Measurements from ENCODE around the gene FKBP2. TPM values are rescaled to one million over a fixed set of nuclear protein-coding genes. Genes with fewer than 3 reads are reported as not detected.

Gene FKBP2
- total RNA-seq, 1 experiment from 2014 or later = 87.4 TPM

- Mint-ChIP-seq H3K27me3 (ENCODE audit: unreplicated experiment) (no peaks in the 10 kb centered on the region), H3K9me3 (ENCODE audit: low read depth, unreplicated experiment) (no peaks in the 10 kb centered on the region), H3K4me1 (ENCODE audit: low read depth, unreplicated experiment) (peaks cover 18% of the 10 kb centered on the region), H3K27ac (ENCODE audit: unreplicated experiment) (peak overlapping the region; percentile 97), H3K36me3 (ENCODE audit: insufficient read depth, unreplicated experiment) (peaks cover 59% of the 10 kb centered on the region), H3K4me3 (ENCODE audit: low read depth, unreplicated experiment) (peak overlapping the region; percentile 94)
- TSS peak; percentile 41 for BruUV-seq (replicated peaks)
- CTCF ChIA-PET = interaction anchor here (0.6 to 2.6 kb wide), 8 partner anchors 18 to 1064 kb away, joined by 3 to 17 read pairs (median 4); partner anchors contain the start of genes DPF2, ESRRA, FKBP2 and PLCB3
- intact Hi-C loops (cut with micrococcal nuclease; ENCODE audit: unreplicated experiment) = loop anchor here (2.0 kb wide), 1 partner anchor 35 kb away; the partner anchor contains the start of gene ESRRA
- peak; percentile 97 for DNase-seq
- TF ChIP-seq CTCF (IDR thresholded peaks at IDR 0.05; ENCODE audit: unreplicated experiment) = no peak
These were observed 28.8 kb downstream of the FKBP2 start for GRCh38 chr11:64269540-64270220.

GRCh38 chr11:64275031-64275800 is 34.3 kb downstream of the FKBP2 start:
- Mint-ChIP-seq H3K36me3 (ENCODE audit: insufficient read depth, unreplicated experiment) (peaks cover 28% of the 10 kb centered on the region), H3K27me3 (ENCODE audit: unreplicated experiment) (no peaks in the 10 kb centered on the region), H3K9me3 (ENCODE audit: low read depth, unreplicated experiment) (no peaks in the 10 kb centered on the region), H3K4me3 (ENCODE audit: low read depth, unreplicated experiment) (no peak overlapping the region), H3K4me1 (ENCODE audit: low read depth, unreplicated experiment) (no peaks in the 10 kb centered on the region), H3K27ac (ENCODE audit: unreplicated experiment) (no peak overlapping the region)
- intact Hi-C loops (cut with micrococcal nuclease; ENCODE audit: unreplicated experiment) = no loop called here
- CTCF ChIA-PET = interaction anchor here (0.7 kb wide), 2 partner anchors 183 to 1123 kb away, joined by 10 to 12 read pairs; no protein-coding TSS in a partner anchor
- BruUV-seq (replicated peaks) = no TSS peak
- DNase-seq = no peak
- TF ChIP-seq CTCF (IDR thresholded peaks at IDR 0.05; ENCODE audit: unreplicated experiment) = no peak

- no peaks in the 10 kb centered on the region for H3K4me1 Mint-ChIP-seq (ENCODE audit: low read depth, unreplicated experiment)
- no peak overlapping the region for H3K27ac Mint-ChIP-seq (ENCODE audit: unreplicated experiment)
- DNase-seq = no peak
- no TSS peak for BruUV-seq (replicated peaks)
- H3K4me3 Mint-ChIP-seq (ENCODE audit: low read depth, unreplicated experiment) = no peak overlapping the region
- CTCF ChIA-PET = no interaction called here
- intact Hi-C loops (cut with micrococcal nuclease; ENCODE audit: unreplicated experiment) = no loop called here
- no peaks in the 10 kb centered on the region for H3K27me3 Mint-ChIP-seq (ENCODE audit: unreplicated experiment)
- no peak for TF ChIP-seq CTCF (IDR thresholded peaks at IDR 0.05; ENCODE audit: unreplicated experiment)
- H3K9me3 Mint-ChIP-seq (ENCODE audit: low read depth, unreplicated experiment) = no peaks in the 10 kb centered on the region
- peaks cover 21% of the 10 kb centered on the region for H3K36me3 Mint-ChIP-seq (ENCODE audit: insufficient read depth, unreplicated experiment)
These were observed 34.9 kb downstream of the FKBP2 start for GRCh38 chr11:64275841-64276240.

GRCh38 chr11:64276653-64277431 is 35.9 kb downstream of the FKBP2 start:
- Mint-ChIP-seq H3K4me3 (ENCODE audit: low read depth, unreplicated experiment) (no peak overlapping the region), H3K27me3 (ENCODE audit: unreplicated experiment) (no peaks in the 10 kb centered on the region), H3K36me3 (ENCODE audit: insufficient read depth, unreplicated experiment) (peaks cover 19% of the 10 kb centered on the region), H3K4me1 (ENCODE audit: low read depth, unreplicated experiment) (peaks cover 8% of the 10 kb centered on the region), H3K27ac (ENCODE audit: unreplicated experiment) (no peak overlapping the region), H3K9me3 (ENCODE audit: low read depth, unreplicated experiment) (no peaks in the 10 kb centered on the region)
- no peak for DNase-seq
- TF ChIP-seq CTCF (IDR thresholded peaks at IDR 0.05; ENCODE audit: unreplicated experiment) = no peak
- no TSS peak for BruUV-seq (replicated peaks)
- CTCF ChIA-PET = interaction anchor here (0.6 kb wide), 1 partner anchor 24 kb away, joined by 6 read pairs; no protein-coding TSS in a partner anchor
- intact Hi-C loops (cut with micrococcal nuclease; ENCODE audit: unreplicated experiment) = no loop called here

Data from Calu3 (cell line).